Tibial artery (tissue), 4 donors: Measurements from ENCODE around the gene GATA6.
A peak's percentile ranks its signal among the peaks of the same experiment; 100 is the strongest.

ENCODE experiments used
- DNase-seq, 2 donors: peaks; one replicate each; pipeline ENCODE4 v3.0.0-alpha.2; 2019
- H3K27ac ChIP-seq, 2 donors: fragments of 200-600 bp; sonication (generic) in 1 of 2; 1 replicate in 1 of 2; 2 replicates in 1 of 2; pipeline ENCODE4 v1.5.1; 2018 to 2019; ENCODE audit warnings: mild to moderate bottlenecking in 1 of 2
- H3K27me3 ChIP-seq, 2 donors: fragments of 200-600 bp; sonication (generic) in 1 of 2; one replicate each; pipeline versions ENCODE4 v1.5.1 to v1.6.0; 2016 to 2019
- H3K36me3 ChIP-seq, 3 donors: fragments of 200-600 bp; sonication (generic) in 2 of 3; one replicate each; pipeline ENCODE4 v1.5.1; 2016 to 2019; ENCODE audit warnings: mild to moderate bottlenecking in 2 of 3
- H3K4me1 ChIP-seq, 4 donors: fragments of 200-600 bp; sonication (generic) in 2 of 4; 1 replicate in 3 of 4; 2 replicates in 1 of 4; pipeline ENCODE4 v1.5.1; 2016 to 2019
- H3K4me3 ChIP-seq, 2 donors: fragments of 200-600 bp; sonication (generic) in 1 of 2; 1 replicate in 1 of 2; 2 replicates in 1 of 2; pipeline ENCODE4 v1.5.1; 2018 to 2019; ENCODE audit warnings: mild to moderate bottlenecking in 2 of 2
- H3K9me3 ChIP-seq, 3 donors: fragments of 200-600 bp; sonication (generic) in 1 of 3; one replicate each; pipeline ENCODE4 v1.5.1; 2016 to 2019
- CTCF ChIP-seq, 2 experiments: fragments of 200-600 bp in 1 of 2; fragments of 450-650 bp in 1 of 2; IDR thresholded peaks; one replicate each; pipeline ENCODE4 v1.5.1; 2017 to 2019; ENCODE audit warnings: antibody characterized with exemption in 2 of 2, mild to moderate bottlenecking in 1 of 2, moderate library complexity in 1 of 2
- intact Hi-C: fragments of 100-400 bp; cut with DNase I; formaldehyde crosslinking; loops from one replicate; pipeline ENCODE4 v1.15.0; 2023; ENCODE audit warnings: low total_unique reads

GATA6 gene

GRCh38 chr18:22171258-22172119, 2.1 kb downstream of the GATA6 start:
- intact Hi-C loops: loop anchor here (2.0 to 10.0 kb wide), 3 partner anchors 17 to 293 kb away; no protein-coding TSS in a partner anchor
- Histone ChIP-seq H3K9me3 (no peaks in the 10 kb centered on the region), H3K4me3 (peak overlapping the region; percentile 93 to 98), H3K4me1 (peaks cover 0 to 54% (median 20%) of the 10 kb centered on the region in 4 donors), H3K27me3 (peaks cover 0 to 8% of the 10 kb centered on the region in 2 donors), H3K27ac (peak overlapping the region; percentile 97 to 100), H3K36me3 (peaks cover 0 to 5% (median 0%) of the 10 kb centered on the region in 3 donors)
- DNase-seq: peak in 1 of 2 donors; percentile 21
- no peak for TF ChIP-seq CTCF (IDR thresholded peaks at IDR 0.05)

- peak overlapping the region; percentile 93 to 98 for H3K4me3 ChIP-seq
- peak overlapping the region; percentile 97 to 100 for H3K27ac ChIP-seq
- intact Hi-C loops: loop anchor here (5.0 to 10.0 kb wide), 2 partner anchors 175 to 293 kb away; no protein-coding TSS in a partner anchor
Observed at GRCh38 chr18:22172120-22172582, 2.8 kb downstream of the GATA6 start.

GRCh38 chr18:22172594-22173049, 3.2 kb downstream of the GATA6 start:
- TF ChIP-seq CTCF (IDR thresholded peaks at IDR 0.05): no peak
- intact Hi-C loops: loop anchor here (5.0 to 10.0 kb wide), 2 partner anchors 175 to 292 kb away; no protein-coding TSS in a partner anchor
- Histone ChIP-seq H3K36me3 (peaks cover 7 to 16% (median 11%) of the 10 kb centered on the region in 3 donors), H3K4me1 (peaks cover 0 to 60% (median 24%) of the 10 kb centered on the region in 4 donors), H3K27ac (peak overlapping the region; percentile 97 to 100), H3K27me3 (no peaks in the 10 kb centered on the region), H3K4me3 (peak overlapping the region; percentile 93 to 98), H3K9me3 (no peaks in the 10 kb centered on the region)
- DNase-seq: peak in 1 of 2 donors; percentile 40

More at GRCh38 chr18:22172120-22172582, 2.8 kb downstream of the GATA6 start:
- H3K4me1 ChIP-seq: peaks cover 0 to 57% (median 23%) of the 10 kb centered on the region in 4 donors
- peaks cover 0 to 4% of the 10 kb centered on the region in 2 donors for H3K27me3 ChIP-seq
- no peak for TF ChIP-seq CTCF (IDR thresholded peaks at IDR 0.05)
- DNase-seq: peak in 1 of 2 donors; percentile 27
- H3K9me3 ChIP-seq: no peaks in the 10 kb centered on the region
- H3K36me3 ChIP-seq: peaks cover 6 to 11% (median 6%) of the 10 kb centered on the region in 3 donors

GRCh38 chr18:22173221-22173927, 4.0 kb downstream of the GATA6 start:
- Histone ChIP-seq H3K9me3 (no peaks in the 10 kb centered on the region), H3K27ac (peak overlapping the region; percentile 97 to 100), H3K27me3 (no peaks in the 10 kb centered on the region), H3K36me3 (peaks cover 7 to 20% (median 11%) of the 10 kb centered on the region in 3 donors), H3K4me1 (peaks cover 0 to 57% (median 20%) of the 10 kb centered on the region in 4 donors), H3K4me3 (peak overlapping the region; percentile 93 to 98)
- DNase-seq: no peak
- no peak for TF ChIP-seq CTCF (IDR thresholded peaks at IDR 0.05)
- intact Hi-C loops: loop anchor here (5.0 to 10.0 kb wide), 2 partner anchors 174 to 291 kb away; no protein-coding TSS in a partner anchor

- Histone ChIP-seq H3K9me3 (no peaks in the 10 kb centered on the region), H3K27me3 (no peaks in the 10 kb centered on the region), H3K27ac (peak overlapping the region; percentile 97 to 100), H3K4me3 (peak overlapping the region; percentile 93 to 98), H3K4me1 (peaks cover 0 to 60% (median 17%) of the 10 kb centered on the region in 4 donors), H3K36me3 (peaks cover 7 to 22% (median 11%) of the 10 kb centered on the region in 3 donors)
- intact Hi-C loops: loop anchor here (5.0 to 10.0 kb wide), 2 partner anchors 173 to 291 kb away; no protein-coding TSS in a partner anchor
- no peak for TF ChIP-seq CTCF (IDR thresholded peaks at IDR 0.05)
- DNase-seq: no peak
Observed at GRCh38 chr18:22173928-22174301, 4.5 kb downstream of the GATA6 start.
